NCI-H774 (cell line): ENCODE data around the gene PSMB5.

ENCODE experiments used
- DNase-seq: peaks from one replicate; lab custom pipeline; 2025; lab: John Stamatoyannopoulos, UW

Gene PSMB5

DNA sequence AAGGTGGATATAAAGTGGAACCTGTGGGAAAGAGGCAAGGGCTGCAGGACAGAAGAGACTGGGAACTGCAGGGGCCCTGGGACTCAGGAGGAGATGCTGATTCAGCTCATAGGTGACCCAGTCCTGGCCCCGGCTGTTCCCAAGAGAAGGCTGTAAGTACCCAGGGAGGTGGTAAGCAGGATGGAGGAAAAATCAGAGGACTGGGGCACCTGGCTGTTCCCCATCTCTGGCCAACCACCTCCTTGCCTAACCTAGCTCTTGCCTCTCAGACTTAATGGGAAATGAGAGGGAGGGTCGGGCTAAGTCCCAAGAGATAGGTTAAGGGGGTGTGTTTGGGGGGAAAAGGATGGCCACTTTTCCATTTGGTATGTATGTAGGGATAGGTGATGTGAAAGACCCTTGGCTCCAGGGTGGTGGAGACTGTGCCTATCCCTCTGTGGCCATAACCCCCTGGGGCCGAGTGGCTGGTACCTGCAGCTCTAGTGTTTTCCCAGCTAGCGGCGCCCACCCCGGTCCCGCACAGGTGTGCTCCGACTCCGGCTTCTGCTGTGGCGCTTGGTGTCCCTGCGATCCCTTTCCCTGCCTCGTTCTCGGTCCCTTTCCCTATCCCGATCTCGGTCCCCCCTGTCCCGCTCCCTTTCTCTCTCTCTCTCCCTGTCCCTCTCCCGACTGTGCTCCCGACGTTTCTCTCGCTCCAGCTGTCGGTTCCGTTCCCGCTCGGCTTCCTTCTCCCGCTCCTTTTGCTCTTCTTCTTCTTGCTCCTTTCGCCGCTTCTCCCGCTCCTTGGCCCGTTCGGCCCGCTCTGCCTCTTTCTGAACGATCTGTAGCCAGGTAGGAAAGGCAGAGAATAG, 24.2 kb upstream of the PSMB5 start:
- no peak for DNase-seq

GRCh38 chr14:23057757-23058653, 23.3 kb upstream of the PSMB5 start:
- DNase-seq, result no peak

GRCh38 chr14:23056956-23057756, 22.5 kb upstream of the PSMB5 start, which contains the start of gene CDH24:
CDH24 (minus strand) TSS chr14:23057520; CDS start chr14:23055733, 1,787 bp downstream.
- no peak for DNase-seq

DNA sequence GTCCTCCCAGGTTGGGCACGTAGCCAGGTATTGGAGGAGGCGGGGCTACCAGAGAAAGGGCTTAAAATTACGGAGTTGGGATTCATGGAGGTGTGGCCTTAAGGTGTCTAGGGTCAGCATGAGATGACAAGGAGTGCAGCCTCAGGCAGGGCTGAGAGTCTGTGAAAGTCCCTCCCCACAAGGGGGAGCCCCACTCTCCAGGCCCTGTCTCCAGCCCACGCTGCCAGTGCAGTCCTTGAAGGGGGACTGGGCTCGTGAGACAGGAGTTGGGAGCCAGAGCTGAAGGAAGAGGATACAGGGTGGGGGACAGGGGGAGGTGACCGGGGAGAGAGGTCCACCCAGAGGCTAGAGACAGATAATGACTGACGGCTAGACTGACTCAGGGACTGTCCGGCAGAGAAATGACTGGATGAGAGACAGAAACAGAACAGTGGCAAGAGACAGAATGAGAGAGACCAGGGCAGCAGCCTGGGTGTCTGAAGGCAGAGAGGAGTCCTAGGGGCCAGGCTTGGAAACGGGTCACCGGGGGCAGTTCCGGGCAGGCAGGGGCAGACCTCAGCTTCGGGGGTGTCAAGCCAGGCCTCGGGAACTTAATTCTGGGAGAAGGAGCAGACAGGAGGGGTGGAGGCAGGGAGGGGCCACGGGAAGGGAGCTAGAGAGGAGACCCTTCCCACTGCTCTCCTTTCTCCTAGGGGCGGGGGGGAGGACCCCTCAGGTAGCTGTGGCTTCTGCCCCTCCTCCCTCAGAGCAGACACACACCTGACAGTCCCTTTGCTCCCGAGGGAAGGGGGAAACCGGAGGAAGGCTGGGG, 21.6 kb upstream of the PSMB5 start:
- no peak for DNase-seq

GRCh38 chr14:23055621-23056144, 21.0 kb upstream of the PSMB5 start:
- DNase-seq, result no peak

GRCh38 chr14:23055147-23055550, 20.4 kb upstream of the PSMB5 start:
- DNase-seq, result no peak

GRCh38 chr14:23054000-23054811, 19.5 kb upstream of the PSMB5 start:
- no peak for DNase-seq

DNA sequence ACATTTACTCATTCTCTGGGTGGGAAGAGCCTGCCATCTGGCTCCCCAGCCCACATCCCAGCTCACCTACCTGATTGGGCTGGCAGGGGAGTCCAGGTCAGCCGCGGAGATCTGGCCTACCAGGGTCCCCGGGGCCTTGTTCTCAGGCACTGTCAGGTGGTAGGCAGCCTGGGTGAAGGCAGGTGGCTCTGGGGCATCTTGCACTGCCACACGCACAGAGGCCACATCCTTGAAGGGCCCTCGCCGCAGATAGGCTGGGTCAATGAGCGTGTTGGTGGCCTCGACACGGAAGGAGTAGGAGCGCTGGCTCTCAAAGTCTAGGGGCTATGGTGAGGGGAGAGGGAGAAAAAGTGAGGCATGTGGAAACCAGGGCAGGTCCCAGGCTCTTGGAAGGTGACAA, 18.7 kb upstream of the PSMB5 start:
- DNase-seq, result no peak

DNA sequence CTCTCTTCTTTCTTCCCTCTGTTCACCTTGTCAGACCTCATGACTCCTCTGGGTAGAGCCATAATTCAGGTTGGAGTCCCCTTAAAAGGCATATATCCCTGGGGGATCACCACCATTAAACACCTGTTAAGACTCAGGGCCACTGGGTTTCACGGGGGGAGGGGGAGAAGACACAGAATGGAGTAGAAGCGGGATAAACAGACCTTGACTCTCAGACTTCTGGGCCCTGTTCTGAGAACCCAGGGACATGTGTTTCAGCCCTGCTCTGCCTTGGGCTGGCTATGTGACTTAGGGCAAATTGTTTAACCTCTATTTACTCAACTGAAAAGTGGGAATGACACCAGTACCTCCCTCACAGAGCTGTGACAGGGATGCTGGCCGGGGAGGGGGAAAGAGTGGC, 18.0 kb upstream of the PSMB5 start:
- DNase-seq, result no peak

DNA sequence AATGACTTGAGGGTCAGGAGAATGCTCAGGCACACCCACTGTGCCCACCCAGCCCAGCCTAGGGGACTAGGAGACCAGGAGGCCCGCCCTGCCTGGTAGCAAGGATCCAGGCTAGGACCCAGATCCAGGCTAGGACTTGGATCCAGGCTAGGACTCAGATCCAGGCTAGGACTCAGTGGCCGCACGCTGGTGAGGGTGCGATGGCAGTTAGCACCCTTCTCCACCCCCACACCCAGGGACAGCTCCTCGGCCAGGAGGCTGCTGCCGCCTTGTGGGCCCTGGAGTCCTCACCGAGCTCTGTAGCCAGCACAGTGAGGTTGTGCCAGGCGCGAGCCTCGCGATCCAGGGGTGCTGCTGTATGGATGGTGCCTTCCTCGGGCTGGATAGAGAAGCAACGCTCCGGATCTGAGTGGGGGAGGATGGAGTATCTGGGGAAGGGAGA, 17.5 kb upstream of the PSMB5 start:
- DNase-seq, result no peak

GRCh38 chr14:23051141-23052057, 16.7 kb upstream of the PSMB5 start:
- DNase-seq, result no peak

- DNase-seq, result no peak
Measured at GRCh38 chr14:23049011-23049410, 14.3 kb upstream of the PSMB5 start.

DNA sequence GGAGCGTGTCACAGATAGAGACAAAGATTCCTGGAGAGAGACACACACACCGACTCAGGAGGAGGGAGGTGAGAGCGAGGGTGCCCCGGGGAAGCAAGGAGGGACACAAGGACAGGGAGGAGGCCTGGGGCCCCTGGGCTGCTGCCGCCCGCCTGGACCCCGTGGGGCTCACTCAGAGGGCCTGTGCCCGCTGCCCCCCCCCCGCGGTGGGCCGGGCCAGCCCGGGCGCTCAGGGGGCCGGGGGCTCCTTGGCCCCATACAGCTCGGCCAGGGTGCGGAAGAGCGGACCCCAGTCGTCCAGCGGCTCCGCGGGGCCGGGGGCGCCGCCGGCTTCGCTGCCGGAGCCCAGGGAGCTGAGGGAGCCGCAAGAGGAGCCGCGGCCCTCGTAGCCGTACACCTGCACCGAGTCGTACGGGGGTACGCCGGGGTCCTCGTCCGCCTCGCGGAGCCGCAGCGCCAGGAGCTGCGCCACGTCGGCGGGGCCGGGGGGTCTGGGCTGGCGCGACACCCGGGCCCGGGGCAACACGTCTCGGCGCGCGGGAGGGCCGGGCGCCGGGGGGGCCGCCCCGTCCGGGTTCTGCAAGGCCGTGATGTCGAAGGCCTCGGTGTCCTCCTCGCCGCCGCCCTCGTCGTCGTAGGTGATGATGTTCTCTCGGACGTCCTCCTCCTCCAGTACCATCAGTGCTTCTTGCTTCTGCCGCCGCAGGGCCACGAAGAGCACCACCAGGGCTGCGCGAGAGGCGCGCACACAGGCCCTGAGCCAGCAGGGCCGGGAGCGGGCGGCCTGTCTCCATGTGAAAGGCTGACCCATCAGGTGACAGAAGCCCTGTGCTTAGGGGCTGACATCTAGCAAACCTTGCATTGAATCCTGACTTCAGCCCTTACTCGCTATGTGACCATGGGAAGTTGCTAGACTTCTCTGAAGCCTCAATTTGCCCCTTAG, 13.3 kb upstream of the PSMB5 start:
- DNase-seq, result no peak

DNA sequence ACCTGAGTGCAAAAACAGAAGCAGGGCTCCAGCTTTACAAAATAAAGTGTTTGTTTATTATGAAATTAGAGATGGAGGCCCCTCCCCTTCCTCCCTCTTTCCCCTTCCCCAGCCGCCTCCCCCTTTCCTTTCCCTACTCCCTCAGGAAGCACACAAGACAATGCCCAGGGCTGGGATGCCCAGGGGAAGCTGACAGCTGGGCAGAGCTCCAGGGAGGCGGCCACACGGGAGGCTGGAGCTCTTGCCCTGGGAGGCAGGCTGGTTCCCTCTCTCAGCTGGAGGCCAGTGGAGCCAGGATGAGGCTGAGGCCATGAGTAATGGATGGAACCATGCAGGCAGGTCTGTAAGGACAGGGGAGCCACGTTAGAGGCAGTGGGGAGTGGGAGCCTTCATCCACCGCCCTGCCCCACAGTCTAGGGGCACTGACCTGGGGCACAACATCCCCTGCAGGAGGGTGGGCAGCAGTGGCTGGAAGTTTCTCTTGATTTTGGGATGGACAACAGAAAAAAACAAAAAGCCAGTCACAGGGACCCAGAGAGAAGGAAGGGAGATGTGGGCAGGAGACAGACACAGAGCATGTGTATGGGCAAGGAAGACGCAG, 12.4 kb upstream of the PSMB5 start:
- DNase-seq, result no peak

DNA sequence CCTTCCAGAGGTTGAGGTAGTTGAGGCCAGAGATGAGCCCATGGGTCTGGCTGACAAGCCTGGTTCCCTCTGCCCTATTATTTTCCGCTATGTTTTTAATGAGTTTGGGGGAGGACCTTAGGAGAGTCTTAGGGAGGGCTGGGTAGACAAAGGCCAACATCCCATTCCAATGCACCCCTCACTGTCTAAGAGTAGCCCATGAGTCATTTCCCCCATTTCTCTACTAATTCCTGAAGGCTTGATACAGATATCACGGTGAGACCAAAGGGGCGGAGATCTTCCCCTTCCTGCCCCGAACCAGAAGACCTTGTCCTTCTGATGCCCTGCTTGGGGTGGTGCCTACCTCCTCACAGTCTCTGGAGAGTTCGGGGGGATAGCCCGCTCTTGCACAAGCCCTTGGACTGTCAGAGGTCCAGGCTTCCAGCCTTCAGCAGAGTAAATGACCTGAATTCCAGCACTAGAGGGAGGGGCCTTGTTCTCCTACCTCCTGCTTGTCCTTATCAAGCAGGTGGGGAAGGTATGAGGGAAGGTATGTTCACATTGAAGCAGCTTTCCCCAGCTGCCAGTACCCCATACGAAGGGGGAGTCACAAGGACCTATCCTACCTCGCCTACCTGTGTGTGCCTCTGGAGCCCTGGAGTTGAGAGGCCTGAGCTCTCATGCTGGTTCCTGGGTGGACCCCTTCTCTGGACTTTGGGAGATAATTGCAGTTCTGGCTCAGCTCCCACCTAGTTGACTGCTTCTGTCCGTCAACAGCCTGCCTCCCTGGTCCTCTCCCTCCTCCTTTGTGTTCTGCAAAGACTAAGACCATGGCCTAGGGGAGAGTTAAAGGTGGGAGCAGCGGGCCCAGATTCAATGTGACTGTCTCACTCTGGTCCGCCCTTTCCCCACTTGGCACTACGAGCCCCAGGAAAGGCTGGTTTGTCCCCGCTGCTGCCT, 11.0 kb upstream of the PSMB5 start:
- DNase-seq, result no peak

DNA sequence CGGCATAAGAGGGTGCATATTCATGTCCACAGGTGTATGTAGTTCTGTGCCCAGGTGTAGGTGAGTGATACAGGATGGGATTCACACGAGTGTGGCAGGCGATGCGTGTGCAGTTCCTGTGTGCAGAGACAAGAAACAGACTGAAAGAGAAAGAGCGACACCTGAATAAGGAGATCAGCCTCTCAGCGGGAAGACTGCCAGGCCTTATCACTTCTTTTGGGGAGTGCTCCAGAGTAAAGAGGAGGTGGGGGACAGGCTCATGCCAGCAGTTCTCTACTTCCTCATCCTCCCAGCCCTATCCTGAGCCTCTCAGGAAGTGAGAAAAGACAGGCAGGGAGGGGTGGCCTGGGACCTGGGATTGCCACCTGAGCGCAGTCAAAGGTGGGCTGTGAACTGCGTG, 10.1 kb upstream of the PSMB5 start:
- DNase-seq, result no peak
